Activated gamma-delta T cell treated with anti-CD3 and anti-CD28 coated beads, Interleukin-2, amount 50 U/mL, for 16 hours (primary cell): ENCODE results near the gene RNF187.

ENCODE experiments used
- DNase-seq: peaks from one replicate; pipeline ENCODE4 v3.0.0-alpha.2; 2020; ENCODE audit warnings: low read depth

The RNF187 gene

GRCh38 chr1:228487336-228488124 lies at the start of gene RNF187:
RNF187 (plus strand) TSS chr1:228487382.
- DNase-seq, result peak; percentile 80

GRCh38 chr1:228437424-228437962 lies 49.7 kb upstream of the RNF187 start:
- no peak for DNase-seq

- DNase-seq, result no peak
Measured at GRCh38 chr1:228438266-228438665, 48.9 kb upstream of the RNF187 start.

DNA sequence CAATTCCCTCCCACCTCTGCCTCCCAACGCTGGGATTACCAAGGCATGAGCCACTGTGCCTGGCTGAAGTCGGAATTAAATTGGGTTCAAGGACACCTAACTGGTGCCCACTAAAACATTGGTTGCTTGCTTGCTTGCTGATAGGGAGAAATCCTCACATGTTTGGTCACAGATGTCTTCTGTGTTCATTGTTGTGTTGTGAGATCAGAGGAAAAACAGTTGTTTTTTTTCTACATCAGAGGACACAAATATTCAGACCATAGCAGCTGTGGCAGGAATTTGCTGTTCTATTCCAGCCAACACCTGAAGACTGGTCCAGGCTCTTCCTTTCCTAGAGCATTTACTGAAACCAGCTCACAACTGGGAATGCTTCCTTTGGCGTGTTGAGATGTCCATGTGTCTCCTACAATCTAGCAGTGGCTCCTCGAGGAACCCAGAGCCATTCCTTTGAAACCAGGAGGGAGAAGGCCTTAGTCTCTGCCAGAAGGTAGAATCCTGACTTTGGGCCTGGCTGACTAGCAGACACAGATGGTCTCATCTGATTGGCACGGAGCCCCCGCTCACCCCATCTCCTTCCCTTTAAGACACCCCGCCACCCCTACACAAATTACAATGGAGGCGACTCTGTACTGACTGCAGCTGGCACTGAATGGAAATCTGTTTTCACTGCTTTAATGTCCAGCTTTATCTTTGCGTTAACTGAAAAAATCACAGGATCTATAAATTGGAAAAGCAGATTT lies 46.3 kb upstream of the RNF187 start:
- no peak for DNase-seq

GRCh38 chr1:228443395-228443794 lies 43.8 kb upstream of the RNF187 start:
- DNase-seq, result no peak

- DNase-seq, result no peak
Measured at GRCh38 chr1:228445490-228445842, 41.7 kb upstream of the RNF187 start.

DNA sequence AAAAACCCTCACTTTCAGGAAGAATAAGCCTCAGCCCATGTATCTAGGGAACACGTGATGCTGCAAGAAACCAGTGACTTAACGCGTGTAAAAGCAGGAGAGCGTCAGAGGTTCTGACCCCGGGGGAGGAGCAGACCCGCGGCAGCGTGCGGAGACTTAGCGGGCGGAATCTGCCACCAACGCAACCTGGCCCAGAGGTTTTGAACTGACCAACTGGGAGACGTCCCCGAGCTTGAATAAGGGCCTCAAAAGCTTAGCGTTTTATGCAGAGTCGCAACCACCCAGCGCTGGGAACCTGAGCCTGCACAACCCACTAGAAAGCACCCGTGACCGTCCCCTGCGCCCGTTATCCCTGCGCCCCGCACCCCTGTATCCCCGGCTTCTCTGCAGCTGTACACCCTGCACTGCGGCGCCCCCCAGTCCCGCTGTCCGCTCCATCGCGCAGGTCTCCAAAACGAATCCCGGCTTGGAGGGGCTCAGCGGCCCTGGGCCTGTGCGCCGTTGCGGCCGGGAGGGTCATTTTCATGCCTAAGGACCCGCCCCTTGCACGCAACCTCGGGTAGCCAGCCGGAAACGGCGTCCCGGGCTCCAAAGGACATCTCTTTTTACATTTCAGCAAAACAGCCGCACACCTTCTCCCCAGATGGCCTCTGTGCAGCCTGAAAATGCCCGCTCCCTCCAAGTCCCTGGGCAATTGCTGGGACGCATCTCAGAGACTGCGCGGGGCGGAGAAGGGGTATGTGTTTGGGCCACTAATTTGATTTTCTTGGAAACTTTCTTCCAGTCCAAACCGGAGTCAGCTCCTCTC lies 41.1 kb upstream of the RNF187 start:
- no peak for DNase-seq

- DNase-seq, result no peak
Measured at GRCh38 chr1:228446852-228447251, 40.3 kb upstream of the RNF187 start.

- no peak for DNase-seq
Measured at GRCh38 chr1:228448372-228448771, 38.8 kb upstream of the RNF187 start.

GRCh38 chr1:228450200-228450599 lies 37.0 kb upstream of the RNF187 start:
- no peak for DNase-seq

DNA sequence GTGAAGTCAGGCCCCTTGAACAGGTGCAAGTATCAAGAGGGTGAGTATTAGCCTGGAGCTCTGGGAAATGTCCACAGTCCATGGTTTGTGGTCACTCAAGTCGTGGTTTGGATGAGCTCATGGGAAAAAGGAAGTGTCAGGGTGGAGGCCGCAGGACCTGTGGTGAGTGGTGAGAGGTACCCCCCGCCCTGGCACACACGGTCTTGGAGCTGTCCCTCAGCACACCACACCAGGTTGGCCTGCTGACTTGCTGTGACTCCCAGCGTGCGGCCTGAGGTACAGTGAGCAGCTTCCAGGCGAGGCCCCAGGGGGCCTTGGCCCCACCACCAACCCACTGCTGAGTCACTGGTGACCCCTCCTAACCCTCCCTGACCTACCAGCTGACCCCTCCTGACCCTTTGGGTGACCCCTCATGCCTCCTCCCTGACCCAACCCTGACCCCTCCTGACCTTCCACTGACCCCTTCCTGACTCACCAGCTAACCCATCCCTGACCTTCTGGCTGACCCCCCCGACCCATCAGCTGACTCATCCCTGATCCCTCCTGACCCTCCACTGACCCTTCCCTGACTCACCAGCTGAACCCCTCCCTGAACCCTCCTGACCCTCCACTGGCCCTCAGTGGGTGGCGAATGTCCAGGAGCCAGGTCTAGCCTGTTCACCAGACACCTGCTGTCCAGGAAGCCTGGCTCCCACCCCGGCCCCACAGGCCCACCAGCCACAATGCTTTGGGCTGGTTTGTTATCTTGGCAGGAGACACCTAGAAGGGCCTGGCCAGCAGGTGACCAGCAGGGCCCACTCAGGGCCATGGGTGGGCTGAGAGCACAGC lies 34.8 kb upstream of the RNF187 start:
- DNase-seq, result no peak

GRCh38 chr1:228453022-228453560 lies 34.1 kb upstream of the RNF187 start:
- DNase-seq, result no peak

DNA sequence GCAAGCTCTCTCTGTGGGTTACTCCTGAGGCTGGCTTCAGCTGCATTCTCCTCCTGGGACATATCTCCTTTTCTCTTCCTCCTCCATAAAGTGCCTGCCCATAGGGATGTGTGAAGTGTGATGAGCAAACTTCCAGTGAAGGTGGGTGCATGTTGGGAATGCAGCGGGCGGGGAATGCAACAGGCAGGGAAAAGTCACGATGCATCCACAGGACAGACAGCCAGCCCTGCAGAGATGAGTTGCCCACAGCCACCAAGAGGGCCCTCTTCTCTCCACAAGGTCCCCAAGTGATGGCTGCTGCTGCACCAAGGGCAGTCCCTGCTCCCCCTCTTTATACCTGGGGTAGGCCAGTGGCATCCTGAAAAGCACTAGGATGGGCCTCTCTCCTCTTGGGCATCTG lies 33.6 kb upstream of the RNF187 start:
- DNase-seq, result no peak

DNA sequence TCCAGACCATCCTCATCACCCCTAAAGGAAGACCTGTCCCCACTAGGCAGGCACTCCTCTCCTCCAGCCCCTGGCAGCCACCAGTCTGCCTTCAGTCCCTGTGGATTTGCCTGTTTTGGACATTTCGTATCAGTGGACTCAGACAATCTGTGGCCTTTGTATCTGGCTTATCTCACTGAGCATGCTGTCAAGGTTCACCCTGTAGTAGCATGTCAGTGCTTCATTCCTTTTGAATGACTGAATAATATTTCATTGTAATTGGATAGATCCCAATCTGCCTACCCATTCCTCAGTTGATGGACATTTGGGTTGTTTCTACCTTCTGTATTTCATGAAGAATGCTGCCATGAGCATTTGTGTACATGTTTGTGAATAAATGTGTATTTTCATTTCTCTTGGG lies 32.9 kb upstream of the RNF187 start:
- DNase-seq, result no peak

DNA sequence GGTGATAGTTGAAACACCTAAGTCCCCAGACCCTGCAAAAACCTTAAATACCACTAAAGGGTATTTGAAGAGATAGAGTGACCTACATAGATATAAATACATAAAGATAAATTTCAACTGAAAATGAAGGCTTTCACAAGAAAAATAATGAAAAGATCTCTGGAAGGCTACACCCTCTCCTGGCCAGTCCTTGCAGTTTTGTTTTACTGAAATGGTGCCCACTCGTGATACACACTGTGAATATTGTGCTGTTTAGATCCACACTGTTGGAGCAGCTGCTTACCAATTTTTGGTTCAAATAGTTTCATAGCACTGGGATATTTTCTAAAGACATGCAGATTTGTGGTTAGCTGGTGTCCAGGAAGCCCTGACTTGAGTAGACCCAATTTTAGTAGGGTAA lies 31.5 kb upstream of the RNF187 start:
- DNase-seq, result no peak

DNA sequence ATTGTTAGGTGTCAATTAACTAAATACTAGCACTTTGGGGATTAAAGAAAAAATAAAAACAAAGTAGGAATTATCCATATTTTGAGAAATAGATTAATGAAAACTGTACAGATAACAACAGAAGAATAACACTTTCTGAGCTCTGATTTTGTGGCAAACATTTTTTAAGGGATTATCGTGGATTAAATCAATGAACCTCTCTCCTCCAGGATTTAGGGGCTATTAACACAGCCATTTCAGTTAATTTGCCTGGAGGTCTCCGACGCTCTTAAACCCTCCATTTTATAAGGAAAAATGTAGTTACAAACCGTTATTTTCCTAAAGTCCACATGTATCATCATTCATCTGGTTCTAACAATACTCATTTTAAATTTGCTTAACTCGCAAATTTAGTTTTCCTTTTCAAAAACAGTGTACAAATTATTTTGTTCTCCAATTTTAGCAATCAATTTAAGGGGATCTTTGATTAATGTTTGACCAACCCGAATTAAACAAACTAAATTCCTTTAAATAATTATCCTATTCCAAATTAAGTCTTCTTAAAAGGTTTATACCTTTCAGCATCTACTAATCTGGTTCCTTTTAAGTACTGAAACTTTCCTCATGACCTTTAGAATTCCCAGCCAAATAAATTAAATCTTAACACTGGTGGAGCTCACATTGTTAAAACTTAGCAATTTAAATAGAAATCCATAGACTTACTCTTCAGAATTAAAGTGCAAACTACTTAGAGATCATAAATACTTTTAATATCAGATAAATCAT lies 30.7 kb upstream of the RNF187 start:
- no peak for DNase-seq

GRCh38 chr1:228457017-228457395 lies 30.2 kb upstream of the RNF187 start:
- no peak for DNase-seq

DNA sequence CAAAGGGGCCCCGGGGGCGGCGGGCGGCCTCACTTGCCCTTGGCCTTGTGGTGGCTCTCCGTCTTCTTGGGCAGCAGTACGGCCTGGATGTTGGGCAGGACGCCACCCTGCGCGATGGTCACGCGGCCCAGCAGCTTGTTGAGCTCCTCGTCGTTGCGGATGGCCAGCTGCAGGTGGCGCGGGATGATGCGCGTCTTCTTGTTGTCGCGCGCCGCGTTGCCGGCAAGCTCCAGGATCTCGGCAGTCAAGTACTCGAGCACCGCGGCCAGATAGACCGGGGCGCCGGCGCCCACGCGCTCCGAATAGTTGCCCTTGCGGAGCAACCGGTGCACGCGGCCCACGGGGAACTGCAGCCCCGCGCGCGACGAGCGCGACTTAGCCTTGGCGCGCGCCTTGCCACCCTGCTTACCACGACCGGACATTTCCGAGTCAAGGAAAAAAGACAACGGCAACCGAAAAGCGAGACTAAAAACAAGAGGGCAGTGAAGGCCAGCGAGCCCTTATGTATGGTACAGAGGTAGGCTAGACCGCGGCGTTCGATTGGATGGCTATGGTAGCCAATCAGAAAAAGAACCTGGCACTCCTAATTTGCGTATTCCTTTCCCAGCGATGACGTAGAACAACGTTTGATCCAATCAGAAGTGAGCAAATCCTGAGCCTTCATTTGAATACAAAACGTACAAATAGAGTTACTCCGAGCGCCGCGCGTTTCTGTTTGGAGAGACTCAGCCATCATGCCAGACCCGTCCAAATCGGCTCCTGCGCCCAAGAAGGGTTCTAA lies 29.6 kb upstream of the RNF187 start:
- DNase-seq, result peak; percentile 74

DNA sequence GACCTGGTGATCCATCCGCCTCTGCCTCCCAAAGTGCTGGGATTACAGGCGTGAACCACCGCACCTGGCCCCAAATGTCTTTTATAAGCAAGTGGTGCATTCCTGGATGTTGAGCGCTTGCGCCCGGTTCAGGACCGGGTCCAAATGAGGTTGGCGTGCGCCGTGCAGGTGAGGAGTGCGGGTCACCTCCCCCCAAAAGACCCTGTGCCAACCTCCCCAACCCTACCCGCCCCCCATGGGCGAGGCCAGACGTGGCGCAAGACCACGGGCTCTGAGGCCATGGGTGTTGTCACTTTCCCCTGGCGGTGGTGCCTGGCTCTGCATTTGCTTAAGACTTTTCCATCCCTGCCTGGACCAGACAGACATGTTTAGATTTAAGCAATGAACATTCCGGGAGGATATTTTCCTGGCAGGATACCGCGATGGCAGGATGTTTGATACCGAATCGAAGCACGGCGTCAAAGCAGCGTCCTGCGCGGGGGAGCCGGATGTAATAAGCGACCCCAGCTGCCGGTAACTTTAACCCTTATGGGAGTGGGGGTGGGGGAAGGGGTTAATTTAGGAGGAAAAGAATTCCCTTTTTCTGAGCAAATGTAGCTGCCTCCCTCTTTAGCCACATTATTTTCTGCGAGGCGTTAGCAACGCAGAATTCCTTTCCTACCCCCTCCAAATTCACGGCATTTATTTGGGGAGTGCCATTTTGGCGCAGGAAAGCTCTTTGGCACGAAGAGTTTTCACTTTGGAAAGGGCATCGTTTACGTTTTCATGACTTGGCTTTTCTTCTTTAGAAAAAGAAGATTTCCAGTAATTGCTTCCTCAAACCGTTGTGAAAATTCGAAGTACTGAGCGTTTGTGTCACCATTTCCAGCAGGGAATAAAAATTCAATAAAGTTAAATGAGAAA lies 27.8 kb upstream of the RNF187 start:
- DNase-seq, result peak; percentile 27
